HG03565 (cell line): ENCODE results near the gene HSD11B2.

Experiments
- ATAC-seq: cut with Tn5 transposase; IDR thresholded peaks from one replicate; pipeline ENCODE4 v1.9.1; 2021; ENCODE audit warnings: mild to moderate bottlenecking, moderate library complexity; ENCODE audit not compliant: unreplicated experiment

The HSD11B2 gene

DNA sequence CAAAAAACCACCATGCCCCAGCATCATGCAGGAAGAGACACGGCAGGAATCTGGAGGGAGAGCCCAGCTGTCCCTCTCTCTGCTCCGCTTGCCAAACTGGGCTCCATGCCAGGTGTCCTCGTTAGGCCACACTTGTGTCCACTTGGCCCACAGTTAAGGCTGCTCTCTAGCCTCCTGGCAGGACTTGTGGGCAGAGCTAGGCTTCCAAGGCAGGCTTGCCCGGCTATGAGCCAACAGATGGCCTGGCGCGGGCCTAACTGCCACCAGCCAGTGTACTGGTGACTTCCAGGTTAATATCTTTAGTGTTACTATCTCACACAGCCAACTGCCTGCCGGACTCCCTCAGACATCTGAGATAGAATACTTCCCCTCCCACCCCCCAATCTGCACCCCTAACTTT, 39.4 kb downstream of the HSD11B2 start:
- no peak for ATAC-seq

DNA sequence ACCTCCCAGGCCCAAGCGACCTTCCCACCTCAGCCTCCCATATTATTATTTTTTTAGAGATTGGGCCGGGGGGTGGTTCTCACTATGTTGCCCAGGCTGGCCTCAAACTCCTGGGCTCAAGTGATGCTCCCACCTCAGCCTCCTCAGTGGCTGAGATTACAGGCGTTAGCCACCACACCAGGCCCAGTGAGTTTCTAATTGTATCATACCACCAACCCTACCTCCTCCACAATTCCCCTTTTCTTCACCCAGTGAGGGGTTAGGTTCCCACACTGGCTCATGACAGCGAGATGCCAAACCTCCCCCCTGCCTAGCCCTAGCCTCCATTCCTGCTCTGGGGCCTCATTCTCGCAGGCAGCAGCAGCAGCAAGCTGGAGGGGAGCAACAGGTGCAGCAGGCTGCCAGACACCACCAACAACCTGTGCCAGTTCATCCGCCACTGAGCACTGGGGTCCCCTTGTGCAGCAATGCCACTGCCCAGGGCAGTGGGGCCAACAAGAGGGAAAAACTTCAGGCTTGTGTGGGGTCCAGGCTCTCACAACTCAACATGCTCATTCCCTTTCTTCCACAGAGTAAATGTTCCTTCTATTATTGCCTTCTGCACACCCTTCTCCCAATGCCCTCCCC, 41.0 kb downstream of the HSD11B2 start:
- no peak for ATAC-seq

DNA sequence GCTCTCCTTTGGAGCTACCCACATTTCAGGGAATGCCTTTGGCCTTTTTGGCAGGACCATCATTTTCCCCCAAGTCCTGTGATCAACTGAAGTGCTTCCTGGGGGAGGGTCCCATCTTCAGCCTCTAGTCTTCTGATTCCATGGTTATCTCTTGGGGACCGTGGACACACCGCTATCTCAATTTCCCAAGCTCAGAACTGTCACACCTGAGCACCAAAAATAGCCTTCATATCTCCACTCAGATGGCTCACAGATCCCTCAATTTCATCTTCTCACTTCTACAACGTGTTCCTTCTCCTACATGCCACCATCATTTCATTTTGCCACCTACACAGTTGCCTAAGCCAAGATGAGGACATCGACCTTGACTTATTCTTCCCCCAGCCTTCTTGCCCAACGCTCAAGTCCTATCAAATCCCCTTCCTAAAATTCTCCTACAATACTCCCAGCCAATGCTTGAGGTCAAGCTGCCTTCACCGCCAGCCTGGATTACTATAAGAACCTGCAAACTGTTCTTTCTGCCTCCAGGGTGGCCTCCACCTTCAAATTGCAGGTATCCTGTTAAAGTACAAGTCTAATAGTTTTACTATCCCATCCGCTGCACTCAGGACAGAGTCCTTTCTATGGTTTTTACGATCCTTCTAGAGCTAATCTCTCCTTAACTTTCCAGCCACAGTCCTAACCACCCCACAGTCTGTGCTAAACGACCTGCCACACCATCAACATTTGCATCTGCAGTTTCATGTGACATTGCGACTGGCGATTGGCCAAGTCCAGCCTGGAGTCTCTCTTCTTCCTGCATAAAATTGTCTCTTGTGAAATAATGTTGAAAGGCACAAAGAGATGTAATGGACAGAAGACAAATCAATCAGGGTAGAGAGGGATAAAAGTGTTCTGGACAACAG, 43.9 kb downstream of the HSD11B2 start:
- no peak for ATAC-seq

DNA sequence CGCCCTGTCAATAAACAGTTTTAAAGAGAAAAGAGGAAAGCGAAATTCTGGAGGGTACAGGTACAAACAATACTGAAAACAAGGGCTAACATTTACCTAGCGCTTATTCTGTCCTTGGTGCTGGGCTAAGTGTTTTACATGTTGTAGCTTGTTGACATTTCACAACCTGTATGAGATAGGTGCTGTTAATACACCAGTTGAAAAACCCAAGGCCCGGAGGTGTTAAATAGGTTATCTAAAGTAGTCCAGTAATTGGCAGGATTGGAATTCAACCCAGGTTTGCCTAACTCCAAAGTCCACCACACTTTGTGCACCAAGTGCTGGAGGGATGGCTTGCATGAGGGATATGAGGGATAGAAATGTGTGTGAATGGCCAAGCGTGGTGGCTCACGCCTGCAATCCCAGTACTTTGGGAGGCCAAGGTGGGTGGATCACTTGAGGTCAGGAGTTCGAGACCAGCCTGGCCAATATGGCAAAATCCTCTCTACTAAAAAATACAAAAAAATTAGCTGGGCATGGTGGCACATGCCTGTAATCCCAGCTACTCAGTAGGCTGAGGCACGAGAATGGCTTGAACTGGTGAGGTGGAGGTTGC, 47.1 kb downstream of the HSD11B2 start:
- no peak for ATAC-seq

DNA sequence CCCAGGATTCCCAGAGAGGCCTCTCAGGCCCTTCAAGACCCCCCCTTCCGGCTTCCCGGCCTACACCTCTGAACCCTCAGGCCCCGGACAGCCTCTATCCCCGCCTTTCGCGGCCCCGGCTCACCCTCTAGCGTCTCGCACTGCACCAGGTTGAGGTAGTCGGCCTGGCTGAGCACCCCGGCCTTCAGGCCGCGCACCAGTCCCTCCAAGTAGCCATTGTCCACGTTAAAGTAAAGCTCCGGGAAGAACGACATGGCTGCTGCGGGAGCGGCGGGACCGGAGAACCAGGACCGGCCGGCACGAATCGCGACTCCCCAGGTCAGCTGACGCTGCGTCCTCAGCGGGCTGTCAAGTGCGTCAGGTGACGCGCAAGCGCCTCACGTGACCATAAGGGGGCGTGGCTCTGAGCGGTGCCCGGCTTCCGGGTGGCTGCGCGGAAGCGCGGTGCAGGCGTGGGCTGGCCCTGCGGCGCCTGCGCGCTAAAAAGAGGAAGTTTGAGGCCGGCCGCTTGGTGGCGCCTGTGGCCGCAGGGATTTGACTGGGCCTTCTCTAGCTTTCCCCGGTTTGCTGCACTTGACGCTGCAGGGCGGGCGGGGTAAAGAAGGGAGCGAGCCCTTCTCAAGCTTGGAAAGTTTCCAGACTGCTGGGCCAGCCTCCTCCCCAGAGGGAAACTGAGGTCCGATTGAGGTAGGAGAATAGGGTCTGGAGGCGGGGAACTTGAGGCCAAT, 50.1 kb downstream of the HSD11B2 start, which contains the start of gene ATP6V0D1:
Gene ATP6V0D1, minus strand, starts transcription at position 325 of the 728 bp plus-strand sequence. Its CDS starts 71 bp downstream, at position 254.
- ATAC-seq: peak; percentile 89

DNA sequence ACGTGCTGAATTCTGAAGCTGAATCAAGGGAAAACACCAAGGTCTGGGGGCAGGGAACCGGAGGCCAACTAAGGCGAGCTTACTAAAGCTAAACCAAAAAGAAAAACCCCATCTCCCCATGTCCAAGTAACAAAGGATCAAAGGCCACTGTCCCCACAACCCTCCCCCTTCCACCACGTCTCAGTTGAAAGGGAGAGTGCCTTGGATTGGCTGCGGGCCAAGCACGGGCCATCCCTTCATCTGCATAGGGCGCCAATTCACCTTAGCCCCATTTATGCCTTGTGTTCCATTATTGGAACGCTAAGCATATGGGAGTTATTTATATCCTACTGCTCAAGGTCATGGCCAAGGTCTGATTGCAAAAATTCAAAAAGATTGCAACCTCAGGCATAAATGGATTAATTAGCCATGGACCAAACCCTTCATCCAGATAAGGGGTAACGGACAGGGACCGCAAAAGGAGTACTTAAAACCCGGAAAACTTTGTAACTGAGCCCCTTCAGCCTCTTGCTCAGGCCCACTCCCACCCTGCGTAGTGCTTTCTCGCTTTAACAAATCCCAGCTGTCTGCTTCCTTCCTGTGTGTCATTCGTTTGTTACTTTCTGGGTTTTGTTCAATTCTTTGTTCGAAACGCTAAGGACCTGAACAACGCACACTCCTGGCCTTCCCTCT, 50.8 kb downstream of the HSD11B2 start:
- ATAC-seq: no peak

DNA sequence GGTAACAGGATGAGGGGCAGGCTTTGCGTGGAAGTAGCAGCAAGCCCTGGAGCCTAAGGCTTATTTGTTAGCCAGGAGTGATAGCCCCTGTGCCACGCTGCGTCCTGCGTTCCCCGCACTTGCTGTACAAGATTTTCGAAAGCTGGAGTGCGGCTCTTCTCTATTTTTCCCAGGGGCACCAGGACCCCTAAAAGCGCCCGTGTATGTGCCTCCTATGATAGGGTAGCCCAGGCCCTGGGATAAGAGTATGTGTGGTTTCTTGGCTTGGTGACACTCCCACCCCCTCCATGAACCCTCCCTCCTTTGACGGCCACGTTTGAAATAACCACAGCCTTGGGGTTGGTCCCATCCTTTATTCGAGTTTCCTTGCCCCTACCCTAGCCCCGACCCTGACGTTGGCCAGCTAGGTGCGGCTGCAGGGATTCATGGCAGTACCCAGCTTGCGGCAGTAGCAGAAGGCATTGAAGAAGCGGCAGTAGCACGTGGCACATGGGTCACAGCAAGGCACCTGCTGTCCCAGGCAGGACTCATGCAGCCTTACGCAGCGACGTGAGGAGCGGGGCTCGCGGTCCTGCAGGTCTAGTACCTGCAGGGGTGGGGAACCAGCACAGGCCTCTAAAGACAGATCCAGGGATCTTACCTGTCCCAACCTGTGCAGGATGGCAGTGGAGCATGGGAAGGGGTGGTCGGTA, 51.5 kb downstream of the HSD11B2 start:
- no peak for ATAC-seq

DNA sequence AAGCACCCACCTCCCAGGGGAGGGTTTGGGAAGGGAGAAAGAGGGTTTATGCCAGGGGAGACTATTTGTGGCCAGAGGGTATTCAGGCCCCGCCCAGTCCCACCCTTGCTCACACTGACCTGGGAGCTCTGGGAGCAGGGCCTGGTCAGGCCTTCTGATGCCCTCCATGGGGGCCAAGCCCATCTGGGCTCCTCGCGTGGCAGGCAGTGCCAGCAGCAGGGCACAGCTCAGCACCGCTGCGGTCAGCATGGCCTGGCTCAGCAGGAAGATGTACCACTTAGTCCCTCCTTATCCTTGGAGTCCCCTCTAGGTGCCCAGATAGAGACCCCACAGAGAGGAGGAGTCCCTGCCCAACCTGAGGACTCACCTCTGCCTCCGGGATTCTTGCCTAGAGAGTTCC, 52.2 kb downstream of the HSD11B2 start, which contains the start of gene AGRP:
Gene AGRP, minus strand, starts transcription at position 398 of the 400 bp plus-strand sequence. Its CDS starts 149 bp downstream, at position 249.
- ATAC-seq: no peak

DNA sequence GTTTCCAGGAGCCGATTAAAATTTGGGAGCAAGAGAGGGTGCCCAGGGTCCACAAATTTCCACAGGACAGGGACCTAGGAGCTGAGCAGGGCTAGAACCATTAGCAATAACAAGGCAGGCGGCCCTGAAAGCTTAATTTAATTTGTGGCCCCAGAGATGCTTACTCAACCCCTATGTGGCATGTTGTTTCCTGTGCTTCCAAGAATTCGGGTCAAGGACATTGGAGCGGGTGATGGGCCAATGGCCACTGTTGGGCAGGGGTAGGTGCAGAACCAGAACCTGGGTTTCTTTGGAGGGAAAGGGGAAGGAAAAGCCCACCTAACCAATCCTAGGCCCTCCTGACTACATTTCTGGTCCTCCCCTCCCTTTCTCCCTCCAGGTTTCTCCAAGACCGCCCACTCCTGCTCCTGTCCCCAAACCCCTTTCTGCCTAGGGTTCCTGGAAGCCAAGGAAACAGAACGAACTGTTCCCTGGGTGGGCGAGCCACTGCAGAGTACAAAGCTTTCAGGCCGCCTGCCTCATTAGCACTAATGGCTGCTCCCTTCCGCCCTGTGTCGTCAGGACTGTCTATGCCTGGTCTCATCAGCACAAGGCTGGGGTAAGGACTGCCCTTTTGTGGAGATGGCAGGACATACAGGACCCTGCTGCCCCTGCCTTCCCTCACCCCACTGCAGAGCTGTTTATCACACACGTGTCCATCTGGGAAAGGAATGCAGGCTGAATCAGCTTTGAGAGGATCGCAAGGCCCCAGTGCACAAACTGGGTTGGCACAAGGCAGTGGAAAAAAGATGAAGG, 53.0 kb downstream of the HSD11B2 start:
- no peak for ATAC-seq

DNA sequence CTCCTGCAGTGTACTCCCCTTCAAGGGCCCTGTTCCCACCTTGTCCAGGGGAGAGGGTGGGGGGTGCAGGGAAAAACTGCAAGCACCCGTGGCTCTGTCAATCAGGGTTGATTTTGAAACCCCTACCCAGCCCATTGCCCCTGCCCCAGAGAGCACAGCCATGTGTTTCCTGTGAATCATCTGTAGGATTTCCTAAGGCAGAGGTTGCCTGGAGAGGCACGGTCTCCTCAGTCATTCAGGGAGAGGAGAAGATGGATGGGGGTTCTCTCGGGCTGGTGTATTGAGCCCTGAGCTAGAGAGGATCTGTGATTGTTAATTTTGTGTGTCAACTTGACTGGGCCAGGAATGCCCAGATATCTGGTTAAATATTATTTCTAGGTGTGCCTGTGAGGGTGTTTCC, 55.9 kb downstream of the HSD11B2 start:
- no peak for ATAC-seq
